HepG2 (cell line): ENCODE data around the gene RPRD2. TPM values are rescaled to one million over a fixed set of nuclear protein-coding genes. Genes with fewer than 3 reads are reported as not detected.

Experiments used
- BRD4 ChIP-seq: sonication (generic); formaldehyde crosslinking; IDR thresholded peaks from 2 replicates; pipeline ENCODE4 v1.4.0; 2020; ENCODE audit warnings: missing genetic modification reagents
- CEBPG ChIP-seq: IDR thresholded peaks from 2 replicates; pipeline ENCODE4 v1.6.1; 2016
- FUBP1 ChIP-seq: sonication (generic); formaldehyde crosslinking; IDR thresholded peaks from 2 replicates; pipeline ENCODE4 v1.5.1; 2020; ENCODE audit warnings: missing genetic modification reagents, mild to moderate bottlenecking, borderline replicate concordance
- HNF1B ChIP-seq: sonication (generic); formaldehyde crosslinking; IDR thresholded peaks from 2 replicates; pipeline ENCODE4 v1.5.1; 2020; ENCODE audit warnings: mild to moderate bottlenecking, moderate library complexity, missing genetic modification reagents
- JDP2 ChIP-seq: sonication (generic); formaldehyde crosslinking; IDR thresholded peaks from 2 replicates; pipeline ENCODE4 v1.8.1; 2022; ENCODE audit warnings: missing genetic modification reagents, borderline replicate concordance
- KIAA2018 ChIP-seq: sonication (generic); formaldehyde crosslinking; IDR thresholded peaks from 2 replicates; pipeline ENCODE4 v1.5.0; 2020; ENCODE audit warnings: mild to moderate bottlenecking, missing genetic modification reagents, borderline replicate concordance
- KLF15 ChIP-seq: sonication (generic); formaldehyde crosslinking; IDR thresholded peaks from 2 replicates; pipeline ENCODE4 v1.8.1; 2023; ENCODE audit warnings: borderline replicate concordance, mild to moderate bottlenecking, inconsistent platforms, missing genetic modification reagents, mixed read lengths
- MATR3 ChIP-seq: sonication (generic); formaldehyde crosslinking; IDR thresholded peaks from 2 replicates; pipeline ENCODE4 v1.4.0; 2020; ENCODE audit warnings: missing genetic modification reagents
- MAX ChIP-seq: IDR thresholded peaks from 2 replicates; pipeline ENCODE4 v1.6.1; 2012; ENCODE audit warnings: inconsistent platforms
- MZF1 ChIP-seq: sonication (generic); formaldehyde crosslinking; IDR thresholded peaks from 2 replicates; pipeline ENCODE4 v1.8.1; 2023; ENCODE audit warnings: mild to moderate bottlenecking, missing genetic modification reagents, borderline replicate concordance
- NKX3-1 ChIP-seq: sonication (generic); formaldehyde crosslinking; IDR thresholded peaks from 2 replicates; pipeline ENCODE4 v1.5.0; 2020; ENCODE audit warnings: missing genetic modification reagents
- PBX2 ChIP-seq: IDR thresholded peaks from 2 replicates; pipeline ENCODE4 v1.6.1; 2016; ENCODE audit warnings: control low read depth
- REXO4 ChIP-seq: sonication (generic); formaldehyde crosslinking; IDR thresholded peaks from 2 replicates; pipeline ENCODE4 v1.8.0; 2022; ENCODE audit warnings: missing genetic modification reagents, mild to moderate bottlenecking, borderline replicate concordance
- RFX3 ChIP-seq: IDR thresholded peaks from 2 replicates; pipeline ENCODE4 v1.6.1; 2016; ENCODE audit warnings: missing biosample characterization, missing genetic modification reagents
- TRIM24 ChIP-seq: sonication (generic); formaldehyde crosslinking; IDR thresholded peaks from 2 replicates; pipeline ENCODE4 v1.8.0; 2022; ENCODE audit warnings: mild to moderate bottlenecking, missing genetic modification reagents
- XRCC5 ChIP-seq: fragments of 200-400 bp; formaldehyde crosslinking; optimal IDR thresholded peaks from 2 replicates; pipeline ENCODE3; 2017; ENCODE audit warnings: mild to moderate bottlenecking, low read length
- ZIK1 ChIP-seq: sonication (generic); formaldehyde crosslinking; IDR thresholded peaks from 2 replicates; pipeline ENCODE4 v1.5.0; 2020; ENCODE audit warnings: mild to moderate bottlenecking, low read depth, missing genetic modification reagents, borderline replicate concordance
- ZNF672 ChIP-seq: sonication (generic); formaldehyde crosslinking; IDR thresholded peaks from 2 replicates; pipeline ENCODE4 v1.8.1; 2022; ENCODE audit warnings: missing genetic modification reagents
- polyA plus RNA-seq, 8 experiments: library from polyadenylated mRNA; depleted of rRNA in 3 of 8; stranded (reverse) in 7 of 8; unstranded in 1 of 8; fragments of >200 nt; fragmentation: Illumina TruSeq in 4 of 8; extraction: Trizol in 4 of 8; gene quantifications; 2 replicates each; pipeline versions ENCODE4 v1.2.1 to v1.2.3, GENCODE V29; 2011 to 2016; ENCODE audit warnings: low read depth in 4 of 8, missing spikeins in 1 of 8, mixed read lengths in 1 of 8; ENCODE audit not compliant: insufficient read depth in 1 of 8
- total RNA-seq, 5 experiments: library from RNA; depleted of rRNA; stranded (reverse); fragments of >200 nt; fragmentation: Illumina TruSeq; extraction: Trizol; gene quantifications; 2 replicates each; pipeline ENCODE4 v1.2.3, GENCODE V29; 2016; ENCODE audit warnings: low read depth in 1 of 5

RPRD2 gene
- total and polyA plus RNA-seq, 2 of the 13 experiments (the other 11 are each of a cell fraction or from before 2014, with no cell fraction given), result 8.0 to 8.9 TPM

- TF ChIP-seq KIAA2018 (CRISPR knock-in tag) (no peak), BRD4 (CRISPR knock-in tag) (no peak), KLF15 (CRISPR knock-in tag) (no peak), PBX2 (CRISPR knock-in tag) (no peak), JDP2 (CRISPR knock-in tag) (no peak), MZF1 (CRISPR knock-in tag) (no peak), REXO4 (no peak), HNF1B (peak; percentile 42; the same call in 1 of the 2 replicates), TRIM24 (CRISPR knock-in tag) (no peak), CEBPG (CRISPR knock-in tag) (peak; percentile 87), ZNF672 (CRISPR knock-in tag) (no peak), MATR3 (CRISPR knock-in tag) (no peak), MAX (no peak), XRCC5 (peak; percentile 28), FUBP1 (CRISPR knock-in tag) (no peak), NKX3-1 (CRISPR knock-in tag) (0 out of 2 replicates have a peak, but pooled peaks have one; percentile 30), RFX3 (no peak), ZIK1 (no peak)
These were observed 46.7 kb downstream of the RPRD2 start (continued) for GRCh38 chr1:150410582-150411101.
